Measurements from ENCODE around the gene ATG14.
A peak's percentile ranks its signal among the peaks of the same experiment; 100 is the strongest.

The ATG14 gene

DNA sequence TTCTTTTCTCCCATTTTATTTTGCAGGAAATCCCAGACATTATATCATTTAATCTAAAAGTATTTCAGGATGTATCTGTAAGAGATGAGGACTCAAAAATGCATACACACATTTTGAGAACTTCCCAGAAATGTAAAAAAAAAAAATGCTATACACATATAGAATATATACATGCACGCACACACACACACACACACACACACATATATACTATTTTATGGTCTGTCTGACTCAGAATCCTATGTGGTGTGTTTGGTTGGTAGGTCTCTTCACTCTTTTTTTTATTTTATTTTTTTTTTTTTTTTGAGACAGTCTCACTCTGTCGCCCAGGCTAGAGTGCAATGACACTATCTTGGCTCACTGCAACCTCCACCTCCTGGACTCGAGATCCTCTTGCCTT lies 74.9 kb downstream of the ATG14 start:
- no peak for DNase-seq (ENCODE audit: low read depth)
- TF ChIP-seq, protein P1, sequence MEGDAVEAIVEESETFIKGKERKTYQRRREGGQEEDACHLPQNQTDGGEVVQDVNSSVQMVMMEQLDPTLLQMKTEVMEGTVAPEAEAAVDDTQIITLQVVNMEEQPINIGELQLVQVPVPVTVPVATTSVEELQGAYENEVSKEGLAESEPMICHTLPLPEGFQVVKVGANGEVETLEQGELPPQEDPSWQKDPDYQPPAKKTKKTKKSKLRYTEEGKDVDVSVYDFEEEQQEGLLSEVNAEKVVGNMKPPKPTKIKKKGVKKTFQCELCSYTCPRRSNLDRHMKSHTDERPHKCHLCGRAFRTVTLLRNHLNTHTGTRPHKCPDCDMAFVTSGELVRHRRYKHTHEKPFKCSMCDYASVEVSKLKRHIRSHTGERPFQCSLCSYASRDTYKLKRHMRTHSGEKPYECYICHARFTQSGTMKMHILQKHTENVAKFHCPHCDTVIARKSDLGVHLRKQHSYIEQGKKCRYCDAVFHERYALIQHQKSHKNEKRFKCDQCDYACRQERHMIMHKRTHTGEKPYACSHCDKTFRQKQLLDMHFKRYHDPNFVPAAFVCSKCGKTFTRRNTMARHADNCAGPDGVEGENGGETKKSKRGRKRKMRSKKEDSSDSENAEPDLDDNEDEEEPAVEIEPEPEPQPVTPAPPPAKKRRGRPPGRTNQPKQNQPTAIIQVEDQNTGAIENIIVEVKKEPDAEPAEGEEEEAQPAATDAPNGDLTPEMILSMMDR (IDR thresholded peaks at IDR 0.05; ENCODE audit: insufficient read depth, low read depth, low read length, missing control alignments), result no peak

DNA sequence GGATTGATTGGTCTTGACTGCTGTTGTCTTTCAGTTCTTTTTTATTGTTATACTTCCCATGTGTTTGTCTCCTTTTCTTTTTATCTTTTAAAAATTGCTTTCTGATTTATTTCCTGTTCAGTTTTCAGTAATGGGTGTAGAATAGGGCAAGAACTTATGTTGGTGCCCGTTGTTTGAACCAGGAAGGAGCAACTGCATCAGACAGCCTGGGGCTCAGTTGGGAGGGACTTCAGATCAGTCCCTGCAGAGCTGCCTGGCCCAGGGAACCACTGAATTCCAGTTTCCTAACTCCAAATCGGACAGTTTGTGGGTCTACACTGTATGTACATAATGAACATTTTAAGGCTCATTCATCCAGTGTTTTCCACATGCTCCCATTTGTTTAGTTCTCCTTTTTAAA lies 75.5 kb downstream of the ATG14 start:
- H3K4me3 ChIP-seq (ENCODE audit: low read length), result no peak overlapping the region

More for the DNA sequence above, 74.9 kb downstream of the ATG14 start:
- no peak overlapping the region for H3K4me3 ChIP-seq (ENCODE audit: low read length)

DNA sequence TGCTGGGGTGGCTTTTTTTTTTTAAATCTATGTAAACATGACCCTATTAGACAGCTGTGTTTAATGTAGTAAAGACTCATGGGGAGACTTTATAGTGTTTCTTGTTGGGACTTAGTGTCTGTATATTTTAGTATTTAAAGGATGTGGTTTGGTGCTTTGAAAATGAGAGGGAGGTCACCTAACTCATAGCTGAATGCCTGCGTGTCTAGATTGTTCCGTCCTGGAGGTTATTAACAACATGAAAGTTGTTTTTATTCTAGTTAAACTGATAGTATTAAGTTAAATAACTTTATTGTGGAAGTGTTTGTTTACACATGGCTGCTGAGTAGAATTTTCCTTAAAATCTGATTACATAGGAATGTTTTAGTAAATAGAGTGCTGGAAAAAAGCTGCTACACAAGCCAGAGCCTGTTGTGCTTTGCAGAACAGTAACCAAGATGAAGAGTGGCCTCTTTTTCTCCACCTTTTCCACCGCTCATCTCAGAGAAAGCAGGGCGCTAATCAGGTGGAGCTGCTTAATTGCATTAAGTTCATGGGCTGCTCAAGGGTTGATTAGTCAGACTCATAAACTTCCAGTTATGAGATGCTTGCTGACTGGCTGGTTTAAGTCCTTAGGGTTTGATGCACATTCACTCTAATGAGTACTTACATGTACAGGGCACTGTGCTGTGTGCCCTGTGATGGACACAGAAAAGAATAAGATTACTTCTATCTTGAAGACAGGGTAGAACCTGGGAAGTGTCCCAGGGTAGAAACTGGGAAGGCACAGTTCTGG lies 77.7 kb downstream of the ATG14 start:
- no peak overlapping the region for H3K4me3 ChIP-seq (ENCODE audit: low read length)
- peak; percentile 45 for DNase-seq (ENCODE audit: low read depth)
- TF ChIP-seq, protein P1 (IDR thresholded peaks at IDR 0.05; ENCODE audit: insufficient read depth, low read depth, low read length, missing control alignments), result no peak

More for the DNA sequence above, 75.5 kb downstream of the ATG14 start:
- peak; percentile 74 for DNase-seq (ENCODE audit: low read depth)
- TF ChIP-seq, protein P1 (IDR thresholded peaks at IDR 0.05; ENCODE audit: insufficient read depth, low read depth, low read length, missing control alignments), result no peak

DNA sequence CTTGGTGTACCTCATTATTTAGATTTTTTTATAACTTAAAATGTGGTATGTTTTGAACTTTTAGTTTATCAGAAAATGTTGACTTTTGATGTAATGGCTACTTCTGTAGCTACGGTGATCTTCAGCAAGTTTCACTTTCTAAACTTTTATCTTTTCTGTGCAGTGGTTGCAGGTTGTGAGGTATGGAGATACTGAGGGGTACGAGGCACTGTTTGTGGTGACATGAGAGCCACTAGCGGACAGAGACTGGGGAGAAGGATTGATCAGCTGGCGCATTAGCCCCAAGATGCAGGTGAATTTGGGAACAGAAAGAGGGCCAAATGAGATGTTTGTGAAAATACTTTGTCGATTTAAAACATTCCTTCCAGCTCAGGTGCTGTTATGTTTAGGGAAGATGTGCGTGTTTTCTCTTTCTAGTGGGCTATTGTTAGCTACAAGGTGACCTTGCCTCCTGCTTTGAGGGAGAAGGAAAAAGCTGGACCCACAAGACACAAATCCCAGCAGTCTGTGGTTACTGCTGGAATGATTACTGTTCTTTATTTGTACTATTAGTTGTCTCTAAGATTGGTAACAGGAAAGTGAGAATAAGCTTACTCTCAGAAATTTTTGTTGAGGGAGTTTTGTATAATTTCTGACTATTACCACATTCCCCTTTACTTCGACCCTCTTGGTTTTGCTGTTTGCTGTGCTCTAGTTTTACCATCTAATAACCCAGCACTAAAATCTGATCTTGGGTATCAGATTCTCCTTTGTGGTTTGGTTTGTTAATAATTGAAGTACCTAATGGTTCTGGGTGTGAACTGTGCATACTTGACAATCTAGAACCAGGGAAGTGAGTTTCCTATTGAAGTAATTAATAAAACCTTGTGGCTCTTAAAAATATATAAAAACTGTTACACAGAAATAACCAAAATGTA lies 78.7 kb downstream of the ATG14 start:
- no peak overlapping the region for H3K4me3 ChIP-seq (ENCODE audit: low read length)
- no peak for DNase-seq (ENCODE audit: low read depth)
- TF ChIP-seq, protein P1 (IDR thresholded peaks at IDR 0.05; ENCODE audit: insufficient read depth, low read depth, low read length, missing control alignments), result no peak

- peak; percentile 50 for DNase-seq (ENCODE audit: low read depth)
- H3K4me3 ChIP-seq (ENCODE audit: low read length), result no peak overlapping the region
- TF ChIP-seq, protein P1 (IDR thresholded peaks at IDR 0.05; ENCODE audit: insufficient read depth, low read depth, low read length, missing control alignments), result no peak
These were observed 81.5 kb downstream of the ATG14 start for GRCh38 chr14:55329999-55330710.

- TF ChIP-seq, protein P1 (IDR thresholded peaks at IDR 0.05; ENCODE audit: insufficient read depth, low read depth, low read length, missing control alignments), result no peak
- DNase-seq (ENCODE audit: low read depth), result peak; percentile 37
- H3K4me3 ChIP-seq (ENCODE audit: low read length), result no peak overlapping the region
These were observed 83.3 kb downstream of the ATG14 start for GRCh38 chr14:55328317-55328716.
